NK-92 (cell line): ENCODE results near the gene GTF2A1.
"Not testable (repeated sequence)": the region's sequence is repeated elsewhere in the genome, so short reads cannot be mapped to it uniquely, and the experiment has no call there.

Experiments used
- DNase-seq: peaks from one replicate; lab custom pipeline; 2025; ENCODE audit not compliant: unreplicated experiment; lab: John Stamatoyannopoulos, UW

Gene GTF2A1

GRCh38 chr14:81220830-81221578 is at the start of gene GTF2A1:
TSS of gene GTF2A1 (minus strand) at chr14:81220959. CDS start at chr14:81220518, 441 bp downstream.
- DNase-seq: peak; percentile 85

GRCh38 chr14:81269979-81270375 is 49.2 kb upstream of the GTF2A1 start:
- no peak for DNase-seq

GRCh38 chr14:81269100-81269978 is 48.6 kb upstream of the GTF2A1 start:
- DNase-seq: no peak

GRCh38 chr14:81268016-81268416 is 47.3 kb upstream of the GTF2A1 start:
- DNase-seq: no peak

GRCh38 chr14:81265636-81266169 is 44.9 kb upstream of the GTF2A1 start:
- no peak for DNase-seq

- no peak for DNase-seq
Measured at GRCh38 chr14:81264671-81265070, 43.9 kb upstream of the GTF2A1 start.

- no peak for DNase-seq
Measured at GRCh38 chr14:81263777-81264410, 43.1 kb upstream of the GTF2A1 start.

GRCh38 chr14:81261176-81261575 is 40.4 kb upstream of the GTF2A1 start:
- DNase-seq: no peak

- no peak for DNase-seq
Measured at GRCh38 chr14:81260732-81261131, 40.0 kb upstream of the GTF2A1 start.

GRCh38 chr14:81256289-81256960 is 35.7 kb upstream of the GTF2A1 start:
- DNase-seq: no peak

GRCh38 chr14:81252278-81252677 is 31.5 kb upstream of the GTF2A1 start:
- no peak for DNase-seq

GRCh38 chr14:81247271-81247766 is 26.6 kb upstream of the GTF2A1 start:
- no peak for DNase-seq

- DNase-seq: no peak
Measured at GRCh38 chr14:81246461-81247270, 25.9 kb upstream of the GTF2A1 start.

- no peak for DNase-seq
Measured at GRCh38 chr14:81245771-81246170, 25.0 kb upstream of the GTF2A1 start.

- DNase-seq: not testable (repeated sequence)
Measured at GRCh38 chr14:81244431-81244830, 23.7 kb upstream of the GTF2A1 start.

GRCh38 chr14:81243499-81243898 is 22.7 kb upstream of the GTF2A1 start:
- no peak for DNase-seq

- not testable (repeated sequence) for DNase-seq
Measured at GRCh38 chr14:81236849-81237248, 16.1 kb upstream of the GTF2A1 start.

- DNase-seq: no peak
Measured at GRCh38 chr14:81236138-81236537, 15.4 kb upstream of the GTF2A1 start.

- DNase-seq: no peak
Measured at GRCh38 chr14:81235096-81235495, 14.3 kb upstream of the GTF2A1 start.

GRCh38 chr14:81234278-81234677 is 13.5 kb upstream of the GTF2A1 start:
- DNase-seq: no peak
